Measurements from ENCODE around the gene PLEKHN1.

The PLEKHN1 gene

GRCh38 chr1:961132-961669, 5.1 kb upstream of the PLEKHN1 start:
- no peak for DNase-seq (ENCODE audit: low read depth)

DNA sequence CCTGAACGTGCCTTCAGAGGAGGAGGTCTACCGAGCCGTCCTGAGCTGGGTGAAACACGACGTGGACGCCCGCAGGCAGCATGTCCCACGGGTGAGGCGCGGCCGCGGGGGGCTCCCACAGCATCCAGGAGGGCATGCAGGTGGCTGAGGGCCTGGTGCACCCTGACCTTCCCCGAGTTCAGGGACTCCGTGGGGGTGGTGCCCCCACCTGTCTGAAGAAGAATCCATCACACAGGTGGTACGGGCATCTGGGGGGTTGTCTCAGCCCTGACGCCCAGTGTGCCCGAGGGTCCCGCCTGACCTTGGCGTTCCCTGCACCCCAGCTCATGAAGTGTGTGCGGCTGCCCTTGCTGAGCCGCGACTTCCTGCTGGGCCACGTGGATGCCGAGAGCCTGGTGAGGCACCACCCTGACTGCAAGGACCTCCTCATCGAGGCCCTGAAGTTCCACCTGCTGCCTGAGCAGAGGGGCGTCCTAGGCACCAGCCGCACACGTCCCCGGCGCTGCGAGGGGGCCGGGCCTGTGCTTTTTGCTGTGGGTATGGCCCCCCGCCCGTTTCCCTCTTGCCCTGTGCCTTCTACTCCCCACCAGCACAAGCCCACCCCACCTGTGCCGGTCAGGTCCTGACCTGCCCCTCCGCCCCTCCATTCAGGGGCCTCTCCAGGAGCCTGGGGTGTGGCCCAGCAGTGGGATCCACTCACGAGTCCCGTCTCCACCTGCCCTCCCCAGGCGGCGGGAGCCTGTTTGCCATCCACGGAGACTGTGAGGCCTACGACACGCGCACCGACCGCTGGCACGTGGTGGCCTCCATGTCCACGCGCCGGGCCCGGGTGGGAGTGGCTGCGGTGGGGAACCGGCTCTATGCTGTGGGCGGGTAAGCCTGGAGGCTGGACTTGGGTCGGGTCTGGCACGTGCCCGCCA, 3.6 kb upstream of the PLEKHN1 start:
- no peak for DNase-seq (ENCODE audit: low read depth)

DNA sequence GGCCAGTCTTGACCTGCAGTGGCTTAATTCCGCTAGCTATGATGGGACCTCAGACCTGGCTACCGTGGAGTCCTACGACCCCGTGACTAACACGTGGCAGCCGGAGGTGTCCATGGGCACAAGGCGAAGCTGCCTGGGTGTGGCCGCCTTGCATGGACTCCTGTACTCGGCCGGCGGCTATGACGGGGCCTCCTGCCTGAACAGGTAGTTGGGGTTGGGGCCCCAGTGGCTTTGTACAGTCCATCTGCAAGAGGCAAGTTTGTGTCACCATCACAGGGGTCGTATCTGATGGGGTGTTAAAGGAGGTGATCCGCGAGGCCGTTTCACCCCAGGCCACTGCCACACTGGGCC, 3.0 kb upstream of the PLEKHN1 start:
- no peak for DNase-seq (ENCODE audit: low read depth)

DNA sequence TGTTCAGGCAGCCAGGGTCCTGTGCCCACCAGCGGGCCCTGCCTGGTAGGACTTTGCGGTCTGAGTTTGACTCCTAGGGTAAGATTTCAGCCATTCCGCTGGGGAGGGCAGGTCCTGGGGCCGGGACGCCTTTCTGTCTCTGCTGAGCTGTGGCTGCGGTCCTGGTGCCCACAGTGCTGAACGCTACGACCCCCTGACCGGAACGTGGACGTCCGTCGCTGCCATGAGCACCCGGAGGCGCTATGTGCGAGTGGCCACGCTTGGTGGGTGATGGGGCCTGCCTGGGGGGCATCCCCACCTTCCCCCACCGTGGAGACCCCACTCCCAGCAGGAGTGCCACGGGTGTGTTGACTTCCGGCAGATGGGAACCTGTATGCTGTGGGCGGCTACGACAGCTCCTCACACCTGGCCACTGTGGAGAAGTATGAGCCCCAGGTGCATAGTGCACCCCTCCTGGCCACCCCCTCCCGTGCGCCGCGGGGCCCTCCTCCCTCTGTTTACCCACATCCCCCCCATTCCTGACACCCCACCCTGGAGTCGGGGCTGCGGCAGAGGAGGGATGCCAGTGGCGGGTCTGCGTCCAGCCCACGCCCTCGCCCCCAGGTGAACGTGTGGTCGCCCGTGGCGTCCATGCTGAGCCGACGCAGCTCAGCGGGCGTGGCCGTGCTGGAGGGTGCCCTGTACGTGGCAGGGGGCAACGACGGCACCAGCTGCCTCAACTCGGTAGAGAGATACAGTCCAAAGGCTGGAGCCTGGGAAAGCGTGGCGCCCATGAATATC, 2.3 kb upstream of the PLEKHN1 start:
- DNase-seq (ENCODE audit: low read depth) = no peak

DNA sequence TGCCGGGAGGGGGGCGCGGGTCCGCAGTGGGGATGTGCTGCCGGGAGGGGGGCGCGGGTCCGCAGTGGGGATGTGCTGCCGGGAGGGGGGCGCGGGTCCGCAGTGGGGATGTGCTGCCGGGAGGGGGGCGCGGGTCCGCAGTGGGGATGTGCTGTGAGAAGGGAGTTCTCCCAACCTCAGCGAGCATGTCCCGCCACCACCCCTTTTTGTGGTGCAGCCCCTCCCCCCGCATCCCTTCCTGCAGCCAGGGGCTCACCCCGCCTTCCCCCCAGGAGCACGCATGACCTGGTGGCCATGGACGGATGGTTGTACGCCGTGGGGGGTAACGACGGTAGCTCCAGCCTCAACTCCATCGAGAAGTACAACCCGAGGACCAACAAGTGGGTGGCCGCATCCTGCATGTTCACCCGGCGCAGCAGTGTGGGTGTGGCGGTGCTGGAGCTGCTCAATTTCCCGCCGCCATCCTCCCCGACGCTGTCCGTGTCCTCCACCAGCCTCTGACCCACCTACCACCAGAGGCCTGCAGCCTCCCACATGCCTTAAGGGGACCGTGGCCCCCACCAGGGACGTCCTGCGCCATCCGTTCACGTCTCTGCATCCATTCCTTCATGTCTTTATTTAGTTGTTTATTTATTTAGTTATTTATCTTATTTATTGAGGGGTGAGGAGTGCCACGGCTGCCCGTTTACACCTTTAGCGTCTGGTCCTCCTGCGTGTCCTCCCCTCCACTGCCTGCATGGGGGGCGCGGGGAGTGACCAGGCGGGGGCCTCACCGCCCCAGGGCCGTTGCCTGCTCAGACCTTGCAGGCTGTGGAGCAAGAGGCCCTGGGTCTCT, 1.4 kb upstream of the PLEKHN1 start:
- no peak for DNase-seq (ENCODE audit: low read depth)

DNA sequence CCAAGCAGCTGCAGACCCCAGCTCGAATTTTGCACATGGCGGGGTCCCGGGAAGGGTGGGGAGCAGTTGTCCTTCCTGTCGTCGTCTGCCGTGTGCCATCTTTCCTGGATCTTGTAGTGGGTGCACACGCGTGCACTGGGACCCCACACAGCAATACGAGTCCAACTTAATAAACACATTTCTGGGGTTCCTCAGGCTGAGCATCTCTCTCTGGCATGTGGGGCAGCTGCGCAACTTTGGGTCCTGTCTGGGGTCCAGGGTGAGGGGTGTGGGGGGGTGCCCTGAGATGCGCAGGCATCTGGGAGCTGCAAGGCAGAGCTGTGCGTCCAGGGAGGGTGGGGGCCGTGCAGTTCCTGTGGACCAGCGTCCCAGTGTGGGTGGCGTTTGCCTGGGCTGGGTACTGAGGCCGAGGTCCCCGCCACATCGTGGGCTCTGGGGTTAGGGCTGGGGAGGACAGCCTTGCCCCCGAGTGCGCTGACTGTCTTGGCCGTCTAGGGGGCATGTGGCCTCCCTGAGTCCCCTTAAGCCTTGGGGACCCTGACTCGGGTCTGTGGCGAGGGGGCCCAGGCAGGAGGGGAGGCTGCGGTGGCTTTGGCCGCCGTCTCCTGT, 652 bp upstream of the PLEKHN1 start:
- no peak for DNase-seq (ENCODE audit: low read depth)

GRCh38 chr1:966704-967300, 520 bp downstream of the PLEKHN1 start:
- peak; percentile 46 for DNase-seq (ENCODE audit: low read depth)

DNA sequence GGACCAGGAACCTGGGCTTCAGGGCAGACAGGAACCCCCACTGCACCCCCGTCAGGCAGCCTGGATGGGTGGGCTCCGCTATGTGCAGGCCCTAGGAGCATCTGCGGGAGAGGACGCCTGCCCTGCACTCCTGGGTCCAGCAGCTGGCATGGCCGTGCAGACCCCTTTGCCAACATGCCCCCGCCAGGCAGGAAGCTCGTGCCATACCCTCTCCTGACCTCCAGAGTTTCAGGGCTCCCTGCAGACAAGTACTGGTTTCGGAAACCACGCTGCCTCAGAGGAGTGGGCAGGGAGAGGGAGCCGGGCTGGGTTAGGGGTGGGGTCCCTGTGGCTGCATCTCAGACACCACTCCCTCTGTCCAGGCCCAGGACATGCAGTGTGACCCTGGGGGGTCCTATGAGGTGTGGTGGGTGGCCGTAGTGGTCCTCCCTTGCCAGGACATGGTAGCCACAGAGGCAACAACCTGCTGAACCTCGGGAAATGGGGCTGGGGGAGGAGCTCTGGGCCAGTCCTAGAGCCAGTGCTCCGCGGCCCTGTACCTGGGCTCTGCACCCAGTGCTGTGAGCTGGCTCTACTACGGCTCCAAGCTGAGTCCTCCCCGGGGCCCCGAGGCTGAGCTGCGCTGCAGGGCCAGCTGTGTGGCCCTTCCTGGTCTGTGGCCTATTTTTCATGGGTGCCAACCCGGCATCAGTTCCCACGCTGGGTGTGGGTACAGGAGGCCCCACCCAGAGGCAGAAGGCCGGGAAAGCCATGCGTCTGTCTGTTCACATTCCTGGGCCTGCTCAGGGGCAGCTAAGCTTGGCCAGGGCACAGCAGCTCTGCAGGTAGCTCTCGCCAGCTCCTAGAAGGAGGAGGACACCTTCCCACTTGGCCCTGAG, 1.4 kb downstream of the PLEKHN1 start:
- no peak for DNase-seq (ENCODE audit: low read depth)

- no peak for DNase-seq (ENCODE audit: low read depth)
Measured at GRCh38 chr1:969260-969855, 3.1 kb downstream of the PLEKHN1 start.

GRCh38 chr1:970242-970972, 4.1 kb downstream of the PLEKHN1 start:
- DNase-seq (ENCODE audit: low read depth) = no peak

DNA sequence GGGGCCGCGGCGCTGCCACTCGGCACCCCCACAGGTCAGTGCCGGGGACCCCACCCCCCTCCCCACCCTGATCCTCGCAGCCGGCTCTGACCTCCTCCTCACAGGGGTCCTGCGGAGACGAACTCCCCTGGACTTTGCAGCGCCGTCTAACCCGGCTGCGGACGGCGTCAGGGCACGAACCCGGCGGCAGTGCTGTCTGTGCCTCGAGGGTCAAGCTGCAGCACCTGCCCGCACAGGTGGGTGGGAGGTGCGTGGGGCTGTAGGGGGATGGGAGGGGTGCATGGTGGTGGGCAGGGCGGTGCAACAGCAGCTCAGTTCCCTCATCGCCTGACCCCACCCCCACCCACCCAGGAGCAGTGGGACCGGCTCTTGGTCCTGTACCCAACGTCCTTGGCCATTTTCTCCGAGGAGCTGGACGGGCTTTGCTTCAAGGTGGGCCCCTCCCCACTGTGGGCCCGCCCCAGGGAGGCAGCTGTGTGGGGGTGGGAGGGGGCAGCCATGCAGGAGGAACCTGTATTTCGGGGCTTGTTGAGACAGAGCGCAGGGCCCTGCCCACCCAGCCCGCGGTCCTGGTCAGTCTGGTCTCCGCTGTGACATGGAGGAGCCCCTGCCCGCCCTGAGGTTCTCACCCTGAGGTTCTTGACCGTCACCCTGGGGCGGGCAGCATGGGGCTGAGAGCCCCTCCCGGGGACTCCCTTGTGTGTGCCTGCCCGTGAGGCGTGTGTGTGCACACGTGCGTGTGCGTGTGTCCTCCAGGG, 4.9 kb downstream of the PLEKHN1 start:
- DNase-seq (ENCODE audit: low read depth) = no peak

- DNase-seq (ENCODE audit: low read depth) = no peak
Measured at GRCh38 chr1:971751-972506, 5.6 kb downstream of the PLEKHN1 start.

DNA sequence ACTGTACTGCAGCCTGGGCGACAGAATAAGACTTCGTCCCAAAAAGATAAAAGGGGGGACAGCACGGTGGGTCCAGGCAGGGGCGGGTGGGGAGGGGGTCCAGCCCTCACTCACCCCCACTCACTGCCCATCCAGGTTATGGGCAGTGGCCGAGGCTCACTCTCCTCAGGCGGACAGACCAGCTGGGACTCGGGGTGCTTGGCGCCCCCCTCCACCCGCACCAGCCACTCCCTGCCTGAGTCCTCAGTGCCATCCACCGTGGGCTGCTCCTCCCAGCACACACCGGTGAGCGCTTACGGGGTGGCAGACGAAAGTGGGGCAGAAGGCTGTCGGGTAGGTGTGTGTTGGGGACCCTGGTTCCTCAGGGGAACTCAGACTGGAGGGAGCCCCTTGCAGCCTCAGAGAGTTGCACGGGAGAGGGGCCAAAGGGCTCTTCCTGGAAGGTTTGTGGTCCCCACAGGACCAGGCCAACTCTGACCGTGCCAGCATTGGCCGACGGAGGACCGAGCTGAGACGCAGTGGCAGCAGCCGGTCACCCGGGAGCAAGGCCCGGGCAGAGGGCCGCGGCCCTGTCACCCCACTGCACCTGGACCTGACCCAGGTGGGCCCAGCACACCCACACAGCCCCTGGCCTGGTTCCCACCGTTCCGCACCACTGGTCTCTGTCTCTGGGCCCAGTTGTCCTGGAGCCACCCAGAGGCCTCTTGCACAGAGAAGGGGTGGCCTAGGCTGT, 6.6 kb downstream of the PLEKHN1 start:
- no peak for DNase-seq (ENCODE audit: low read depth)

- no peak for DNase-seq (ENCODE audit: low read depth)
Measured at GRCh38 chr1:973459-974292, 7.4 kb downstream of the PLEKHN1 start.

DNA sequence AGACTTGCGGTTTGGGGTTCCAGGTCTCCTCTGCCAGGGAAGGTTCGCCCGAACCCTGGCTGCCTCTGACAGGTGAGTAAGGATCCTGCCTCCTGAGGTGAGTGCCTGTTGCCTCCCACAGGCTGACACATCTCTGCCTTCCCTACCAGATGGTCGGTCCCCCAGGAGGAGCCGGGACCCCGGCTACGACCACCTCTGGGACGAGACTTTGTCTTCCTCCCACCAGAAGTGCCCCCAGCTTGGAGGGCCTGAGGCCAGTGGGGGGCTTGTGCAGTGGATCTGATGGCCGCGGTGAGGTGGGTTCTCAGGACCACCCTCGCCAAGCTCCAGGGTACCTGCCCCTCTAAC, 8.0 kb downstream of the PLEKHN1 start:
- no peak for DNase-seq (ENCODE audit: low read depth)

- DNase-seq (ENCODE audit: low read depth) = no peak
Measured at GRCh38 chr1:974687-975328, 8.5 kb downstream of the PLEKHN1 start.

Measured in fibroblast of gingiva (primary cell).